PFSK-1 (cell line): ENCODE results near the gene GPC6.

Experiments
- POLR2AphosphoS5 ChIP-seq: IDR thresholded peaks from 2 replicates; pipeline ENCODE4 v1.6.1; 2012; ENCODE audit warnings: low read depth, mild to moderate bottlenecking, control low read depth, low read length, moderate library complexity
- REST ChIP-seq, 2 experiments: IDR thresholded peaks; 2 replicates each; pipeline versions ENCODE4 v1.6.1 to v1.8.0; 2011 to 2012; ENCODE audit warnings: low read depth in 2 of 2, low read length in 2 of 2, control low read depth in 1 of 2, inconsistent platforms in 1 of 2, mild to moderate bottlenecking in 1 of 2, moderate library complexity in 1 of 2; ENCODE audit not compliant: insufficient read depth in 1 of 2
- SIN3A ChIP-seq: IDR thresholded peaks from 2 replicates; pipeline ENCODE4 v1.6.1; 2012; ENCODE audit warnings: mild to moderate bottlenecking, low read length, moderate library complexity, borderline replicate concordance; ENCODE audit not compliant: insufficient read depth
- TAF1 ChIP-seq: IDR thresholded peaks from 2 replicates; pipeline ENCODE4 v1.6.1; 2012; ENCODE audit warnings: low read length, control low read depth, borderline replicate concordance; ENCODE audit not compliant: insufficient read depth

- no peak for TF ChIP-seq POLR2AphosphoS5
- no peak for TF ChIP-seq SIN3A
- TF ChIP-seq REST (IDR thresholded peaks at IDR 0.05; ENCODE audit: insufficient read depth in 1 of 2, low read depth in 2 of 2, low read length in 2 of 2), result no peak
- no peak for TF ChIP-seq TAF1
Observed at GRCh38 chr13:93450761-93451160, 224.2 kb downstream of the GPC6 start.
